GM18502 (cell line): ENCODE results near the gene UBQLNL.

Experiments used
- ATAC-seq: cut with Tn5 transposase; IDR thresholded peaks from one replicate; pipeline ENCODE4 v1.9.1; 2021; ENCODE audit warnings: mild to moderate bottlenecking; ENCODE audit not compliant: unreplicated experiment, poor library complexity

UBQLNL gene

DNA sequence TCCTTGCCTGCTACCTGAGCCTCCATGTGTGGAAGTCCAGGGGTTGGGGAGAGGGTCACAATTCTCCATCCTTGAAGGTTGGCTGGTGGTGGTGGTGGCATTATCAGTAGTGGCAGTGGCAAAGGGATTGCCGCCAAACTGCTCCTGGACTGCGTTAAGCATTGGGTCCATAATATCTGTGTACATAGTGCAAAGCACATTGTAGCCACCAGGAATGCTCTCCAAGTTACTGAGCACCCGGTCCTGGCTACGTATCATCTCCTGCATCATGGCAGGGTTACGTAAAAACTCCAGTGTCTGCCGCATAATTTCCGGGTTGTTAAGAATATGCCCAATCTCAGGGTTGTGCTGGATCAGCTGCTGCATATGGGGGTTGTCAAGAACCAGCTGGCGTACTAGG, 7.9 kb downstream of the UBQLNL start:
- ATAC-seq, result no peak

DNA sequence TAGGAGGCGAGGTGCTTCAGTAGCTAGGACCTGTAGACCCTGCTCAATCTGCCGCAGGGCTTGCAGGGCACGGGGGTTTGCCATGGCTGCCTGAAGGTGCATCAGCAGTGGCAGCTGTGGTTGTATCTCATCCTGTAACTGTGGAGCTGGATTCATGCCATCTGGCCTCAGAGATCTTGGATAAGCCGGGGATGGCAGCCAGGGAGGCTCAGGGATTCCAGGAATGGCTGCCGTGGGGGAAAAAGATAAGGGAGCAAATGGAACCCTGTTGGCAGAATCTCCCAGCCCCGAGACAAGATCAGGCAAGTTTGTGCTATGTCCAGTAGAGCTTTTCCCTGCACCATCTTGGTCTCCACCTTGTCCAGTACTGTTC, 8.6 kb downstream of the UBQLNL start:
- ATAC-seq, result no peak

DNA sequence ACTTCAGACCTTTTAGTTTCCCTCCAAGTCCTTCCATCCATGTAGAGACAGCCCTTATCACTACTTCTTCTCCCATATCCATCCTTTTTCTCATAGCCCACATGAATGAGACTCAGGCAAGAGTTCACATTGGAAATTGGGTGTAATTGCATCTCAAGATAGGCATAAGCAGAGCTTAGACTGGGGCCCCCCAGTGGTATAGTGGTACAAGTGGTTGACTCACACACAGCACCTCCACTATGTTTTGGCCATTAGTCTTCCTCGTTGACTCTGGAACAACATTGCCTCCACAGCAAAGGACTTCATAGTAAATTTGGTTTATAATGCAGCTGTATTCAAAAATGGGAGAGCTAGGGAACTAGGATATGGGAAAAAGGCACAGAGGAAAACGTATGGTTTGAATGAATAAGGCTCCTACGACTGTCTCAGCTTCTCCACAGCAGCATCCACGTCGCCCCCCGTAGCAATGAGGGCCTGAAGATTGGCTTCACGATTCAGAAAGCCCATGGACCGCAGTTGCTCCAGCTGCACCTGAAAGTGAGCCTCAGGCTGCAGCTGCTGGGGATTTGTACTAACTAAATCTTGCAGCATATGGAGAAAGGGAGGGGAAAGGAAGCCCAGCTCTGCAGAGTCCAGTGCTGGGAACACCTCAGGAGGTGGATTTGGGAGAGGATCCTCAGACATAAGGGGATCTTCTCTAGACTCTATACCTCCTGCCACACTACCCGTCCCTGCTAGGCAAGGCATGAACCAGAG, 9.1 kb downstream of the UBQLNL start:
- ATAC-seq, result no peak

DNA sequence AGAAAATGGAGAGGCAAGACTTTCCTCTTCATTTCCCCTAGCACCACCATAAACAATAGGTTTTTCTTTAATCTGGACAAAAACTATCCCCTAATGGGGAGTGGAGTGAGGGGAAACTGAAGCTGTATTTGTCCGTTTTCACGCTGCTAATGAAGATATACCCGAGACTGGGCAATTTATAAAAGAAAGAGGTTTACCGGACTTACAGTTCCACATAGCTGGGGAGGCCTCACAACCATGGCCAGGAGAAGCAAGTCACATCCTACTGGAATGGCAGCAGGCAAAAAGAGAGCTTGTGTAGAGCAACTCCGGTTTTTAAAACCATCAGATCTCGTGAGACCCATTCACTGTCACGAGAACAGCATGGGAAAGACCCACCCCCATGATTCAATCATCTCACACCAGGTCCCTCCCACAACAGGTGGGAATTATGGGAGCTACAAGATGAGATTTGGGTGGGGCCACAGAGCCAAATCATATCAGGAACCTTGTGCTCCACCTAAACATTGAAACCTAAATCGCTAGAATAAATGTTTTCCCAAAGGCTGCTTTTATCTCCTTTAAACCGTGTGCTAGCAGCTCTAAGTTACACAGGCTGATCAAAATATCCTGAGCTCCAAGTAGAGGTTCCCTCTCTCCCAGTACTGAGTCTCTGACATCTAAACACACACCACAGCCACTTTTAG, 11.0 kb downstream of the UBQLNL start:
- ATAC-seq, result no peak

DNA sequence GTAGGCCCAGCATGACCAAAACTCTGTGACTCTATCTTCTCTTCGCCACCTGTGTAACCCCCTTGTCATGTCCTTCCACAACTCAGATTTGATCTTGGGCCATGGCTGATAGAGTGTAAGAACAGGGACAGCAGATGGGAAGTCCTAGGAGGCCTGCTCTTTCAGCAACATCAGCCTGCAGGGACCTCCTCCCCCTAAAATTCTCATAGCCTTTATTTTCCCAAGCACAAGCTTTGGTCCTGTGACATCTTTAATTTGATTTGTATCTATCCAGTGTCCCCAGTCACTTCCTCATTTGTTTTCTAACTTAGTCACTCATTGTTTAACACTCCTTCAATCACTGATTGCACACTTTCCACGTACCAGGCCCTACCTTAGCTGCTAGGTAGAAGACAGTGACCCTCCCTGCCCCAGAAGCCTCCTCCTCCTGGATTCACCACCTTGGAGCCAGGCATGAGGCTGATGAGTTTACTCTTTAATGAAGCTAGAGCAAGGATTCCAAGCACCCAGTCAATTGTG, 12.0 kb downstream of the UBQLNL start:
- ATAC-seq, result no peak

DNA sequence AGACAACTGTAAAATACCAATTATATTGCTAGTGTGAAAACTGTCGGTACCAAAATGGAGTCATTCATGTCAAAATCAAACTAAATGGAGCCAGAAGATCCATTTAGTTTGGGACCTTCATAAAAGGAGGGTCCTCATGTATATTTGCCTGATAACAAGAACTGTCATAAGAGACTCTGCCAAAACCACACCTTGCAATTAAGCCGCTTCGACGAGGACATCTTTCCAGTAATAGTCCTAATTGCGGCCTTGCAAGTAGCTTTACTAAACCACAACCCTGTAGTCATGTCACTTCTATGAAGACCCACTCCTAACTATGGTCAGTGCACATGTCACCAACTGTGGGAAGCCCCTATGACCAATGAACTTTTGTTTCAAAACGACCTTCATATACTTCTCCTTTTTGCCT, 16.1 kb downstream of the UBQLNL start:
- no peak for ATAC-seq

DNA sequence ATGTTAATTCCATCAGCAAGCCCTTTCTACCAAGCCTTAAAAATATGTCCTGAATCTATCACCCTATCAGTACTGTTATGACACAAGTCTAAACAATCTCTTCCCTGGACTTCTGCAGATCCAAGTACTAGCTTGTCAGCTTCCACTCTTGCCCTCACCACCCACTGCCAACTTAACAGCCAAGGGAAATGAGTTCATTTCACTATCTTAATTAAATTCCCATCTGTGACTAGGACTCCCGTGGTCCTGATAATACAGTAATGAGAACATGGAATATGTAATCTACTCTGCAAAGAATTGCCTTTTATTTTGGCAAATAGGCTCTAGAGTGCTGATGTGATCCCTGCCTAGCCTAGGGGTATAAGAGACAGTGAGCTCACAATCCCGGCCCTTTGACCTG, 16.8 kb downstream of the UBQLNL start:
- no peak for ATAC-seq

DNA sequence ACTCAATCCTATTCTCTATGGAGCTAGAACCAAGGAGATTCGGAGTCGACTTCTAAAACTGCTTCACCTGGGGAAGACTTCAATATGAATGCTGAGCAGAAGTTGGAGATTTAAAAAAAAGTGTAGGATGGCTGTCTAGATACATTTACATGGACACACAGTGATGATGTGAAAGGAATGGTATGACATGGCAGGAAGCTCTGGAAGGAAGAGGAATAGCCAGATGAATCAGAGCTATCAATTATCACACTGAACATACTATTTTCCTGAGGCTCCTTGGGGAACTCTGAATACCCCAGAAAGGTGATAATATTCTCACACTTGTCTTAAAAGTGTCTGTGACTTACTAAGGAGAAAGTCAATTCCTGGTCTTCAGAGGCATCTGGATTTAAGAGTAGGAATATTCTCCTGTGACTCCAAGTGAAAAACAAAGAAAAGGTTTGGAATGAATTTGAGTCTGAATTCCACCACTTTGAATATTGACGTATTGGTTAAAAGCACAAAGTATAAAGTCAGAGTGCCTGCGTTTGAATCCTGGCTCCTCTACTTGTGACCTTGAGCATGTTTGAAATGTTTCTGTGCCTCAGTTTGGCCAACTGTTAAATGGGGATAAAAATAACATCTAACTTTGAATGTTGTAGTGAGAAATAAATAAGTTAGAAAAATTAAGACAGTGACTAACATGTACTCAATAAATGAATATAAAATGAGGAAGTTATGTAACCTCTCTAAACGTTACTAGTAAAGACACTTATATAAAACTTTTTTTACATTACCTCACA, 26.7 kb downstream of the UBQLNL start:
- ATAC-seq, result no peak

DNA sequence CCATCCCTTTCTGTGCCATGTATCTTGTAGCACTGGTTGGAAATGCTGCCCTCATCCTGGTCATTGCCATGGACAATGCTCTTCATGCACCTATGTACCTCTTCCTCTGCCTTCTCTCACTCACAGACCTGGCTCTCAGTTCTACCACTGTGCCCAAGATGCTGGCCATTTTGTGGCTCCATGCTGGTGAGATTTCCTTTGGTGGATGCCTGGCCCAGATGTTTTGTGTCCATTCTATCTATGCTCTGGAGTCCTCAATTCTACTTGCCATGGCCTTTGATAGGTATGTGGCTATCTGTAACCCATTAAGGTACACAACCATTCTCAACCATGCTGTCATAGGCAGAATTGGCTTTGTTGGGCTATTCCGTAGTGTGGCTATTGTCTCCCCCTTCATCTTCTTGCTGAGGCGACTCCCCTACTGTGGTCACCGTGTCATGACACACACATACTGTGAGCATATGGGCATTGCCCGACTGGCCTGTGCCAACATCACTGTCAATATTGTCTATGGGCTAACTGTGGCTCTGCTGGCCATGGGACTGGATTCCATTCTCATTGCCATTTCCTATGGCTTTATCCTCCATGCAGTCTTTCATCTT, 27.6 kb downstream of the UBQLNL start:
- ATAC-seq, result no peak

DNA sequence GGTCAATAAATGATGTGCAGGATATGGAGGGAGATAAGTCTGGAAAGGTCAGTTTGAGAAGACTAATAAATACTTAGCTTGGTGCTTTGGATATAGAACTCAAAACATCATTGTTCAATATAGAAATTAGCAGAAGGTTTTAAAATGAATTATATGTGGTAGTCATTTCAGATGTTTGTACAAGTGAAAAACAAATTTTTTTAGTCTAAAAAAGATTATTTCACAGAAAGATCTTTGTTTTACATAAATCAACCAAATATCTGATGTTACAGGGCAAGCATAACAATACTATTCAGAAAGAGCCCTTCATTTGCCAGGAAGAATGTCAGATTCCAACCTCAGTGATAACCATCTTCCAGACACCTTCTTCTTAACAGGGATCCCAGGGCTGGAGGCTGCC, 28.1 kb downstream of the UBQLNL start, which contains the start of gene OR52D1:
Gene OR52D1, plus strand, starts transcription at position 301 of the 400 bp plus-strand sequence. Its CDS starts 22 bp downstream, at position 323.
- no peak for ATAC-seq

DNA sequence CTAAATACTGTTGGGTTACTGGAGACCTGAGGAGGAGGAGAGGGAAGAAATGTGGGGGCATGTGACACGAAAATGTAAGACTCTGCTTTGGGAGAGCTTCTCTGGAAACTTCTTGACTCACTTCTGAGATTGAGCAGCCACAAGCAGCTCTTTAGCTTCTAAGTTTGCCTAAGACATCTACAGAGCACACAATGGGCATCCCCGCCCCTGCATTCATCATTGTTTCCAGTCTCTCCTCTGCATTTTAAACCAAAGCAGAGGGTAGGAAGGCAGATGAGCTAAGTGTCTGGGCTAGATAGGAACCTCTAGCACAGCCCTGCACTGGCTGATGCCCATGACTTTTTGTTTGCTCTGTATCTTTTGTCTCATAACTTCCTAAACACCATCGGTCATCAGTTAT, 30.1 kb downstream of the UBQLNL start:
- no peak for ATAC-seq

DNA sequence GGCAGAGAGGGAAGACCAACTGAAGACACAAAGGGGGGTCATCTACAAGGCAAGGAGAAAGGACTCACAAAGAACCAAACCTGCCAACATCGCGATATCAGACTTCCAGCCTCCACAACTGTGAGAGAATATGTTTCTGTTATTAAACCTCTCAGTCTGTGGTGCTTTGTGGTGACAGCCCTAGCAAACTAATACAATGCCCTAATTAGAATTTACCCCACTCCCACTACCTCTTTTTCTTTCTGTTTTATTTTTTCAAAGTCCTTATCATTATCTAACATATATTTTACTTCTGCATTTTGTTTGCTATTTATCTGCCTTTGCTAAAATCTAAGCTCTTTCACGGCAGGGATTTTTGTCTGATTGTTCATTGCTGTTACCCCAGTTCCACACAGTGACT, 30.5 kb downstream of the UBQLNL start:
- no peak for ATAC-seq

DNA sequence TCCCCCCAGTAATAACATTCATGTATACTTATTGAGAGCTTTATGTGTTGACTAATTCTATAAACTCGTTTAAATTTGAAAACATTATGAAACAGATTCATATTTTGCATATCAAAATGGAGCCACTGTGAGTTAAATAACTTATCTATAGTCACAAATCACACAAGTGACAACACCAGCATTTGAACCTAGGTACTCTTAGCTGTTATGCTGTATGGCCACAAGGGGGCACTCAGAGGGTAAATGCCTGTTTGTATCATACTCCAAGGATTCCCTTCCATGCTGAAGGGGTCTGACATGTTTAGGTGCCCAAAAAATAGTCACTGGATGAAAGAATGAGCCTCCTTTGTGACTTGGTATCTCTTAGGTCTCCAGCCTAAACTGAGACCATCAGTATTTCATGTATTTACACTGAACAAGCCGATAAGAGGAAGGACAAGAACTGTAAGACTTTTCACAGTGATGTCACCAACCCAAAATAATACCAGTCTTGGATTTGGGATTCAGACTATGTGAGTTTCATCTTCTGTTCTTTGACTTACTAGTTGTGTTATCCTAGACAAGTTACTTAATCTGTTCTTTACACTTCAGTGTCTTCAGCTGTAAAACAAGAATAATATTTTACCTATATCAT, 40.2 kb downstream of the UBQLNL start:
- peak; percentile 84 for ATAC-seq

DNA sequence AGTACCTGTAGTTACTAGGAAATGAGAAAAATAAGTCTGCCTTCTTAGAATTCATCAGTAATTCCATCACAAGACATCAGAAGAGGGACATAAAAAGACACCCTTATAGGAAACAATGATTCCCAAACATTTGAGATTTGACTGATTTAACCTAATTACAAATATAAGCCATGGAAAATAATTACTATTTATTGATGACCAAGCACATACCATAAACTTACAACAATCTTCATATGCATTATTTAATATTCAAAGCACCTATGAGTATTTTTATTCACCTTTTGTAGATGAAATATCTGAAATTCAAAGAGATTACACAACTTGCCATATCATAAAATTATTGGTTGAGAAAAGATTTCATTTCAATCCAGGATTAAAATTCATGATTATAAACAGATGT, 42.6 kb downstream of the UBQLNL start:
- ATAC-seq, result no peak

DNA sequence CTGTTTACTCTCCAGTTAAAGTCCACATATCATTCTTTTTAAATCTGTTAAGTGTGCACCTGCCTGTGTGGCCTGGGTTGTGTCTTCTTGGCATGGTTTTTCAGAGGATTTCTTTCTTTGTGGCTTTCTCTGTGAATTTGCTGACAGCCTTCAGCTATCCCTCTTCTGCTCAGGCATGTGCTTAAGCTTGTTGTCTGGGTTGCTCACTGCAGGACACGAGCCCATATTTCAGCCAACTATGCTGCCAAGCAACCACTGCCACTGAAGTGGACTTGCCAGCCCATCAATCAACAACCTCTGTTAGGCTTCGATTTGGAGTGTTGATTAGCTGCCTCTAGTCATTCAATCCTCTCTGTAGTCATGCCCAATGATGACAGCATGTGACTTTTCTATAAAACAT, 49.0 kb downstream of the UBQLNL start:
- no peak for ATAC-seq
